Pulmonary artery endothelial cell (primary cell): ENCODE data around the gene NBDY. TPM values are rescaled to one million over a fixed set of nuclear protein-coding genes. Genes with fewer than 3 reads are reported as not detected.
"Not testable (repeated sequence)": the region's sequence is repeated elsewhere in the genome, so short reads cannot be mapped to it uniquely, and the experiment has no call there.

Experiments used
- DNase-seq: peaks from one replicate; pipeline ENCODE4 v3.0.0-alpha.2; 2011; ENCODE audit warnings: low read depth, low spot score
- total RNA-seq: library from RNA; depleted of rRNA; stranded (reverse); fragments of >200 nt; gene quantifications from 2 replicates; pipeline ENCODE4 v1.2.3, GENCODE V29; 2014

NBDY gene
- total RNA-seq: 4.9 and 5.5 TPM in 2 replicates

GRCh38 chrX:56729152-56729850 is at the start of gene NBDY:
TSS of gene NBDY (plus strand) at chrX:56729243. CDS start at chrX:56729354, 111 bp downstream.
- no peak for DNase-seq

DNA sequence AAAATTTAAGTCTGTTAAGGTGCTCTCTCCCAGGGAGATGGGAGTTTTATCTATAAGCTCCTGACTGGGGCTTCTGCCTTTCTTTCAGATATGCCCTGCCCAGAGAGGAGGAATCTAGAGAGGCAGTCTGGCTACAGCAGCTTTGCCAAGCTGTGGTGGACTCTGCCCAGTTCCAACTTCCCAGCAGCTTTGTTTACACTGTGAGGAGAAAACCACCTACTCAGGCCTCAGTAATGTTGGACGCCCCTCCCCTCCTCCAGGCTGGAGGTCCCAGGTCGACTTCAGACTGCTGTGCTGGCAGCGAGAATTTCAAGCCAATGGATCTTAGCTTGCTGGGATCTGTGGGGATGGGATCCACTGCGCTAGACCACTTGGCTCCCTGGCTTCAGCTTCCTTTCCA is 24.5 kb upstream of the NBDY start:
- not testable (repeated sequence) for DNase-seq

- peak; percentile 24 for DNase-seq
These were observed 2.4 kb upstream of the NBDY start for GRCh38 chrX:56726605-56727004.

- no peak for DNase-seq
These were observed 1.5 kb upstream of the NBDY start for GRCh38 chrX:56727531-56727930.

- no peak for DNase-seq
These were observed 722 bp upstream of the NBDY start for GRCh38 chrX:56728321-56728720.

DNA sequence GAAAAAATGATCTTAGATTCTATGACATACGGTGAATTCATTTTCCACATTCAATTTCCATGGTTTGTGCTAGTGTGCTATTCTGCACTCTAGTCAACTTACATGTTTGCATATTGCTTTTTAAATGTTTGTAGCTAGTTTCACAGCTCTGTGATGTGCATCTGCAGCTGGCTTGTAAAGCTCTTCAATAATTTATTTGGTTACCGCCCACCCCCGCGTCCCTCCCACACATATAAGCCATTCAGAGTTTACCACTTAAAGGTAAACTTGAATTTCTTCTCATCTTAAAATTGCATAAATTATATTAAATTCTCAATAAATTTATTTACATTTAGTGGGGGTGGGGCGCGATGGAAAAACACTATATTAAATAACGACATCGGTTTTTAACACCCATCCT is 291 bp upstream of the NBDY start:
- DNase-seq: no peak

GRCh38 chrX:56733459-56734046 is 4.5 kb downstream of the NBDY start:
- peak; percentile 20 for DNase-seq

DNA sequence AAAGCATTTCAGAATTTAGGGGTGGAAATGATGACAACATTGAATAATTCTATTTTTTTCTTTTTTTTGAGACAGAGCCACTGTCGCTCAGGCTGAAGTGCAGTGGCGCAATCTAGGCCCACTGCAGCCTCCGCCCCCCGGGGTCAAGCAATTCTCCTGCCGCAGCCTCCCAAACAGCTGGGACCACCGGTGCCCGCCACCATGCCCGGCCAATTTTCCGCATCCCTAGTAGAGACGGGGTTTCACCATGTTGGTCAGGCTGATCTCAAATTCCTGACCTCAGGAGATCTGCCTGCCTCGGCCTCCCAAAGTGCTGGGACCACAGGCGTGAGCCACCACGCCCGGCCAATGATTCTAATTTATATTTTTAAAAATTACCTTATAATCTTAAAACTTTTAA is 7.2 kb downstream of the NBDY start:
- no peak for DNase-seq

- DNase-seq: no peak
These were observed 9.6 kb downstream of the NBDY start for GRCh38 chrX:56738670-56739069.

DNA sequence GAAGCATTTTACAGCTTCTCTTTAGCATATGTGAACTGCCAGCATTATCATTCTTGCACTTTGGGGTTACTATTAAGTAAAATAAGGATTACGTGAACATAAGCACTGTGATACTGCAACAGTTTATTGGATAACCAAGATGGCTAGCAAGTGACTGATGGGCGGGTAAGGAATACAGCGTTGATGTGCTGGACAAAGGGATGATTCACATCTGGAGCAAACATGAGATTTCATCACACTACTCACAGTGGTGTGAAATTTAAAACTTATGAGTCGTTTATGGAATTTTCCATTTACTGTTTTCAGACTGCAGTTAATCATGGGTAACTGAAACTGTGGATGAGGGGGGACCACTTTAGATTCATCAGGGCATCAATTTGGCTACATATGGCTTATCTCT is 16.0 kb downstream of the NBDY start:
- no peak for DNase-seq

DNA sequence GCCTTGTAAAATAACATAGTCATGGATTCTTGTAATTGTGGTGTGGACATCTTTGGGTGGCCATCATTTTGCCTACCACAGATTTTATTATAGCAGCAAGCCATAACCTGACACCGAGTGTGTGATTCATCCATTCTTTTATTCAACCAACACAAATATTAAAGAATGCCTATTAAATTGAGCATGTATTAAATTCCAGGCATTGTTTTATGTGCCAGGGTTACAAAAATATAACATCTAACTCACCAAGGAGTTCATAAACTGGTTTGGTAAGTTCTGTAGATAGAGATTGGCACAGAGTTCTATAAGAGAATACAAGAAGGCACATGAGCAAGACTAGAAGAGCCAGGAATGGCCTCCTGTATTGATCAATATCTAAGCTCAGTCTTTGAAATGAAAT is 18.0 kb downstream of the NBDY start:
- DNase-seq: no peak

DNA sequence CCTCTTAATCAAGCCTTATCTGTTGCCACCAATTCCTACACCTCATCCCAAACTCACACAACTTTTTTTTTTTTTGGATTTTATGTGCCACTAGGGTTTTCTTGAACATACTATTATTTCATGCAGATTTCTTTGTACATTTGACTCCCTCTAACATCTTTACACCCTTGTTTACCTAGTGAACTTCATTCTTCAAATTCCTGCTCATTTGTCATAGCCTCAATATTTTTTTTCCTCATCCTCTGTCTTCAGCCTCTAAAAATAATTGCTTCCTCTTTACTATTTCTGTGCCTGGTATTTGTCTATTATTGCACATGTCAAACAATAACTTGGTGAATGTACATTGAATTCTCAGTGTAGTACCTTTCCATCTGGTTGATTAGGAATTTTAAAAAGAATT is 22.0 kb downstream of the NBDY start:
- DNase-seq: no peak

DNA sequence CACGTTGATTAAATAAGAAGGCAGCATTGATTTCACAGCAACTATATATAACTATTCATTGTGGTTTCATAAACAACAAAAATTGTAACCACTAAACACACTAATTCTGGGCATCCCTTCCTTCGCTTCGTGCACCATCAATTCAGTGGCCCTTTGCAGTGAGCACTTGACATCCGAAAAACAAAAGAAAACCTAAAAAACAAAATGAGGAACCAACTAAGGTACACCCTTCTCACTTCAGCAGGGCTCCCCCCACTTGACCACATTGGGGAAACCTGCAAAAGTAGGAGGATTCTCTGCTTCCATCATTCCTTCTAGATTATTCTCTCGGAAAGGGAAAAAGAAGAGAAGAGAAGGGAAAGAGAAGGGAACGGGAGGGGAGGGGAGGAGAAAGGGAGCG is 28.3 kb downstream of the NBDY start:
- DNase-seq: no peak

DNA sequence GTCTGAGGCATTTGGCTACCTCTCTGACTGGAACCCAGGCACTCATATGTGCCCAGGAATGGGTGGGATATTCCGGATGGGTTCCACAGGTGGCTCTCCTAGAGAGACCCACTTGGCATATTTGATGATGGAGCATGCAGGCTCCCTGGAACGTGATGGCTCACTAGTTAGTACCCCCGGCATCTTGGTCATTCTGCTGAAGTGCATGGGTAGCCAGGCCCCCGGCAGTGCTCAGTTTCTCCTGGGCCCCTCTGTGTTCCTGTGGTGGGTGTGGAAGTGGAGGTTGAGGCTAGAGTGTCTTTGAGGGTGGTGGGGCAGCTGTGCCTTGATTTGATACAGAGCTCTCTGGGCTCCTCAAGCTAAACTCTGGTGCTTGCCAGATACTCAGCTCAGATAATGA is 29.4 kb downstream of the NBDY start:
- no peak for DNase-seq

GRCh38 chrX:56759736-56760409 is 30.8 kb downstream of the NBDY start:
- no peak for DNase-seq

GRCh38 chrX:56760410-56761124 is 31.5 kb downstream of the NBDY start:
- DNase-seq: not testable (repeated sequence)

GRCh38 chrX:56761167-56761566 is 32.1 kb downstream of the NBDY start:
- no peak for DNase-seq

GRCh38 chrX:56762220-56762619 is 33.2 kb downstream of the NBDY start:
- no peak for DNase-seq

GRCh38 chrX:56762707-56763555 is 33.9 kb downstream of the NBDY start:
- no peak for DNase-seq

- DNase-seq: peak; percentile 48
These were observed 34.6 kb downstream of the NBDY start for GRCh38 chrX:56763556-56764152.
